Esophagus muscularis mucosa (tissue), 4 donors: ENCODE data around the gene LRRC45. TPM values are rescaled to one million over a fixed set of nuclear protein-coding genes. Genes with fewer than 3 reads are reported as not detected.

ENCODE experiments used
- DNase-seq: peaks from one replicate; pipeline ENCODE4 v3.0.0-alpha.2; 2017; ENCODE audit errors: extremely low spot score
- H3K27ac ChIP-seq, 4 donors: fragments of 200-600 bp; sonication (generic); replicated peaks in 1 of 4; 1 replicate in 3 of 4; 2 replicates in 1 of 4; pipeline ENCODE4 v1.5.1; 2016 to 2019; ENCODE audit warnings: mild to moderate bottlenecking in 1 of 4
- H3K27me3 ChIP-seq, 4 donors: fragments of 200-600 bp; sonication (generic); one replicate each; pipeline versions ENCODE4 v1.5.1 to v1.6.0; 2016 to 2019
- H3K36me3 ChIP-seq, 4 donors: fragments of 200-600 bp; sonication (generic); one replicate each; pipeline ENCODE4 v1.5.1; 2016 to 2019
- H3K4me1 ChIP-seq, 4 donors: fragments of 200-600 bp; sonication (generic); one replicate each; pipeline ENCODE4 v1.5.1; 2016 to 2019
- H3K4me3 ChIP-seq, 4 donors: fragments of 200-600 bp; sonication (generic); 1 replicate in 2 of 4; 2 replicates in 2 of 4; pipeline ENCODE4 v1.5.1; 2016 to 2019; ENCODE audit warnings: mild to moderate bottlenecking in 4 of 4, moderate library complexity in 1 of 4
- H3K9me3 ChIP-seq, 4 donors: fragments of 200-600 bp; sonication (generic); 1 replicate in 3 of 4; 2 replicates in 1 of 4; pipeline ENCODE4 v1.5.1; 2016 to 2019
- EP300 ChIP-seq: sonication (generic); formaldehyde crosslinking; IDR thresholded peaks from one replicate; pipeline ENCODE4 v1.6.1; 2017; ENCODE audit warnings: antibody characterized with exemption
- POLR2A ChIP-seq: fragments of 450-650 bp; IDR thresholded peaks from one replicate; pipeline ENCODE4 v1.6.1; 2017; ENCODE audit warnings: antibody characterized with exemption, moderate library complexity, mild to moderate bottlenecking, low read depth
- POLR2AphosphoS5 ChIP-seq, 2 donors: sonication (generic); formaldehyde crosslinking; IDR thresholded peaks; one replicate each; pipeline ENCODE4 v1.6.1; 2017; ENCODE audit warnings: antibody characterized with exemption in 2 of 2
- WGBS: methylation state at CpG from one replicate; pipeline ENCODE4 v1.1.5; 2018; 5-methylcytosine and 5-hydroxymethylcytosine counted together
- intact Hi-C: fragments of 100-400 bp; cut with DNase I; formaldehyde crosslinking; loops from one replicate; pipeline ENCODE4 v1.15.1; 2023
- total RNA-seq, 4 donors: library from RNA; depleted of rRNA; stranded (reverse); fragments of >200 nt; gene quantifications; one replicate each; pipeline versions ENCODE4 v1.1.0 to v1.2.1, GENCODE V29; 2016
- TF ChIP-seq, protein P1 (sequence below), 3 experiments: fragments of 200-600 bp in 2 of 3; fragments of 450-650 bp in 1 of 3; sonication (generic) in 2 of 3; IDR thresholded peaks; one replicate each; pipeline ENCODE4 v1.5.1; 2017 to 2019; ENCODE audit warnings: antibody characterized with exemption in 3 of 3, mild to moderate bottlenecking in 2 of 3, moderate library complexity in 1 of 3

LRRC45 gene
- total RNA-seq, 4 donors from 2014 or later: 6.6 to 15.8 (median 11.5) TPM

DNA sequence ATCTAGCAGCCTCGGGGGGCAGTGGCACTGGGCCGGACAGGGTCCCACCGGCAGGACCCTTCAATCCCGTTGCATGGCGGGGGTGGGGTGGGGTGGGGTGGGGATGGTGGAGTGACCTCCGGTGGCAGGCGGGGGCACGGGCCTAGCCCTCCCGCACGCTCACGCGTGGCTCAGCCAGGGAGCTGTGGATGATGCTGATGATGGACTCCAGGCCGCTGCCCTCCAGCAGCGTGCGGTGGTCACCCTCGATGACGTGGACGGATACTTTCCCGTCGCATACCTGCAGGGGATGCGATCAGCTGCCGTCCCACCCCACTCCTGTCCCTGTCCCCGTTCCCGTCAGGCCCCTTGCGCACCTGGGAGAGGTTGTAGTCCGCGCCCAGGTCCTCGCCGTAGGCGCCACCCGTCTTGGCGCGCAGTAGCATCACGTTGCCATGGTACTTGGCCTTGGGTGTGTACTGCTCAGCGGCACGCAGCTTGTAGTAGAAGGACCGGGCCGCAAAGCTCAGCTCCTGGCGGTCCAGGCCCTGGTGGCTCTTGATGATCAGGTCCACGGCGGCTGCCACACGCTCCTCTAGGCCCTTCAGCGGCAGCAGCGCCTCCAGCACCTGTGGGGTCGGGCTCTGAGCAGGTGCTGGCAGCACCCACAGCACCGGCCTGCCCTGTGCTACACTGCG lies 56.0 kb downstream of the LRRC45 start:
- TF ChIP-seq POLR2AphosphoS5 (IDR thresholded peaks at IDR 0.05) (no peak), POLR2A (no peak), EP300 (no peak)
- TF ChIP-seq, protein P1, sequence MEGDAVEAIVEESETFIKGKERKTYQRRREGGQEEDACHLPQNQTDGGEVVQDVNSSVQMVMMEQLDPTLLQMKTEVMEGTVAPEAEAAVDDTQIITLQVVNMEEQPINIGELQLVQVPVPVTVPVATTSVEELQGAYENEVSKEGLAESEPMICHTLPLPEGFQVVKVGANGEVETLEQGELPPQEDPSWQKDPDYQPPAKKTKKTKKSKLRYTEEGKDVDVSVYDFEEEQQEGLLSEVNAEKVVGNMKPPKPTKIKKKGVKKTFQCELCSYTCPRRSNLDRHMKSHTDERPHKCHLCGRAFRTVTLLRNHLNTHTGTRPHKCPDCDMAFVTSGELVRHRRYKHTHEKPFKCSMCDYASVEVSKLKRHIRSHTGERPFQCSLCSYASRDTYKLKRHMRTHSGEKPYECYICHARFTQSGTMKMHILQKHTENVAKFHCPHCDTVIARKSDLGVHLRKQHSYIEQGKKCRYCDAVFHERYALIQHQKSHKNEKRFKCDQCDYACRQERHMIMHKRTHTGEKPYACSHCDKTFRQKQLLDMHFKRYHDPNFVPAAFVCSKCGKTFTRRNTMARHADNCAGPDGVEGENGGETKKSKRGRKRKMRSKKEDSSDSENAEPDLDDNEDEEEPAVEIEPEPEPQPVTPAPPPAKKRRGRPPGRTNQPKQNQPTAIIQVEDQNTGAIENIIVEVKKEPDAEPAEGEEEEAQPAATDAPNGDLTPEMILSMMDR (IDR thresholded peaks at IDR 0.05): no peak
- H3K4me1 ChIP-seq: peaks cover 0 to 6% (median 0%) of the 10 kb centered on the region in 4 donors
- no peak overlapping the region for H3K4me3 ChIP-seq
- H3K27ac ChIP-seq: no peak overlapping the region
- 93% methylated on average over 42 of the region's 47 CpGs for WGBS
- intact Hi-C loops: no loop called here
- H3K9me3 ChIP-seq: no peaks in the 10 kb centered on the region
- H3K36me3 ChIP-seq: peaks cover 41 to 62% (median 56%) of the 10 kb centered on the region in 4 donors
- no peak for DNase-seq
- no peaks in the 10 kb centered on the region for H3K27me3 ChIP-seq

DNA sequence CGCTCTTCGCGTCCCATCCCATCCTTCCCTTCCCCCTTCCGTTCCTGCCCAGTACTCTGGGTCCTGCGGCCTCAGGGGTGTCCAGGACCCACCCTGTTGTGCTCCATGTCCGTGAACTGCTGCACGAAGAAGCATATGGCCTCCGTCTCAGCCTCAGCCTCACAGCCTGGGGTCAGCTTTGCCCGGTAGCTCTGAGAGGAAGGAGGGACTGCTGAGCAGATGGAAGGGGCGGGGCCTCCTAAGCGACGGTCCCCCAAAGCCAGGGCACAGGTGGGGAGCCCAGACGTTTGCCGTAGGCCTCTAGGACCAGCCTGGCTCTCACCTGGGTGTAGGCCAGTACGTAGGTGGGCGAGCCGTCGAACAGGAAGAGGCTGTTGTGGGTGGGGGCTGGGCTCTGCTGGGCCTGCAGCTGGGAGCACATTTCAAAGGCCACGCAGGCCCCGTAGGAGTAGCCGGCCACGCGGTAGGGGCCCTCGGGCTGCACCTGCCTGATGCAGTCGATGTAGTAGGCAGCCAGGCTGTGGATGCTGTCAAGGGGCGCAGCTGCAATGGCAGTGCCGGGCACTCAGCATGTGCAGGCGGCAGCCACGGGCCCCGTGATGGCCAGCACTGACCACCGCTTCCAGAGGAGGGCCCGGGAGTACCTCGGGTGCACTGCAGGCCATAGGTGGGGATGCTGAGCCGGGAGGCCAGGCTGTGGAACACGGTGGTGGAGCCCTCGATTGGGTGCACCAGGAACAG lies 57.1 kb downstream of the LRRC45 start:
- TF ChIP-seq, protein P1 (IDR thresholded peaks at IDR 0.05): no peak
- no peak for TF ChIP-seq EP300
- TF ChIP-seq POLR2AphosphoS5 (IDR thresholded peaks at IDR 0.05): no peak
- TF ChIP-seq POLR2A: no peak
- H3K27me3 ChIP-seq: no peaks in the 10 kb centered on the region
- WGBS: 83% methylated on average over 17 of the region's 36 CpGs
- no peak for DNase-seq
- peaks cover 0 to 6% (median 0%) of the 10 kb centered on the region in 4 donors for H3K4me1 ChIP-seq
- no peaks in the 10 kb centered on the region for H3K9me3 ChIP-seq
- H3K36me3 ChIP-seq: peaks cover 51 to 73% (median 67%) of the 10 kb centered on the region in 4 donors
- no peak overlapping the region for H3K27ac ChIP-seq
- intact Hi-C loops: no loop called here
- H3K4me3 ChIP-seq: no peak overlapping the region

Other genes with a start within 250 kb of the LRRC45 start
- gene GCGR, start 219.2 kb upstream of the LRRC45 start, total RNA-seq: under 1 TPM in 2 of 4 donors, not detected in 2; 0.17 to 0.40 TPM
- 100 to 1,000 TPM in 3 of 4 donors, 10 to 100 TPM in 1; 83.5 to 146 (median 114) TPM for gene MCRIP1, start 190.0 kb upstream of the LRRC45 start, total RNA-seq
- gene PPP1R27, start 188.3 kb upstream of the LRRC45 start, total RNA-seq: not detected
- 100 to 1,000 TPM; 269 to 334 (median 313) TPM for gene P4HB, start 162.8 kb upstream of the LRRC45 start, total RNA-seq
- gene ARHGDIA, start 152.0 kb upstream of the LRRC45 start, total RNA-seq: 100 to 1,000 TPM; 115 to 229 (median 202) TPM
- 10 to 100 TPM; 44.0 to 67.7 (median 56.5) TPM for gene ALYREF, start 131.7 kb upstream of the LRRC45 start, total RNA-seq
- gene ANAPC11, start 131.6 kb upstream of the LRRC45 start, total RNA-seq: 100 to 1,000 TPM; 131 to 139 (median 135) TPM
- gene NPB, start 121.1 kb upstream of the LRRC45 start, total RNA-seq: 1 to 10 TPM in 1 of 4 donors, under 1 TPM in 1, not detected in 2; 0.78 to 1.8 TPM
- 10 to 100 TPM; 27.4 to 38.7 (median 33.3) TPM for gene PCYT2, start 111.9 kb upstream of the LRRC45 start, total RNA-seq
- gene SIRT7, start 105.1 kb upstream of the LRRC45 start, total RNA-seq: 10 to 100 TPM; 13.9 to 27.0 (median 19.9) TPM
- 10 to 100 TPM; 23.7 to 41.7 (median 33.6) TPM for gene MAFG, start 95.6 kb upstream of the LRRC45 start, total RNA-seq
- gene PYCR1, start 86.0 kb upstream of the LRRC45 start, total RNA-seq: 1 to 10 TPM; 2.1 to 6.5 (median 4.6) TPM
- gene MYADML2, start 76.1 kb upstream of the LRRC45 start, total RNA-seq: not detected
- gene NOTUM, start 62.1 kb upstream of the LRRC45 start, total RNA-seq: under 1 TPM in 1 of 4 donors, not detected in 3; 0.83 TPM
- 10 to 100 TPM; 15.9 to 18.4 (median 17.3) TPM for gene ASPSCR1, start 45.7 kb upstream of the LRRC45 start, total RNA-seq
- gene CENPX, start 427 bp upstream of the LRRC45 start, total RNA-seq: 100 to 1,000 TPM in 2 of 4 donors, 10 to 100 TPM in 2; 62.5 to 109 (median 95.5) TPM
- gene RAC3, start 8.4 kb downstream of the LRRC45 start, total RNA-seq: 1 to 10 TPM; 1.8 to 2.5 (median 2.2) TPM
- gene DCXR, start 14.4 kb downstream of the LRRC45 start, total RNA-seq: 100 to 1,000 TPM in 2 of 4 donors, 10 to 100 TPM in 2; 78.6 to 135 (median 102) TPM
- 10 to 100 TPM; 32.4 to 54.8 (median 42.5) TPM for gene RFNG, start 28.5 kb downstream of the LRRC45 start, total RNA-seq
- gene GPS1, start 28.6 kb downstream of the LRRC45 start, total RNA-seq: 100 to 1,000 TPM in 2 of 4 donors, 10 to 100 TPM in 2; 64.4 to 108 (median 85.4) TPM
- gene DUS1L, start 42.5 kb downstream of the LRRC45 start, total RNA-seq: 10 to 100 TPM; 42.2 to 77.1 (median 52.6) TPM
- 10 to 100 TPM; 30.3 to 63.6 (median 44.8) TPM for gene FASN, start 74.9 kb downstream of the LRRC45 start, total RNA-seq
- gene CCDC57, start 189.5 kb downstream of the LRRC45 start, total RNA-seq: 10 to 100 TPM in 3 of 4 donors, 1 to 10 TPM in 1; 8.4 to 21.6 (median 16.4) TPM
- gene SLC16A3, start 205.7 kb downstream of the LRRC45 start, total RNA-seq: 10 to 100 TPM; 17.0 to 28.8 (median 23.4) TPM